Measurements from ENCODE around the gene TCHP.
"Not testable (repeated sequence)": the region's sequence is repeated elsewhere in the genome, so short reads cannot be mapped to it uniquely, and the experiment has no call there.

The TCHP gene

GRCh38 chr12:109910254-109910968, 10.3 kb downstream of the TCHP start:
- DNase-seq (ENCODE audit: low read depth in 2 of 2): no peak

- DNase-seq (ENCODE audit: low read depth in 2 of 2): no peak
Observed at GRCh38 chr12:109910969-109911348, 10.9 kb downstream of the TCHP start.

- DNase-seq (ENCODE audit: low read depth in 2 of 2): no peak
Observed at GRCh38 chr12:109912855-109913321, 12.8 kb downstream of the TCHP start.

GRCh38 chr12:109914461-109914860, 14.4 kb downstream of the TCHP start:
- no peak for DNase-seq (ENCODE audit: low read depth in 2 of 2)

GRCh38 chr12:109915171-109916040, 15.3 kb downstream of the TCHP start:
- no peak for DNase-seq (ENCODE audit: low read depth in 2 of 2)

- DNase-seq (ENCODE audit: low read depth in 2 of 2): no peak
Observed at GRCh38 chr12:109916045-109916444, 16.0 kb downstream of the TCHP start.

- DNase-seq (ENCODE audit: low read depth in 2 of 2): no peak
Observed at GRCh38 chr12:109919456-109919855, 19.4 kb downstream of the TCHP start.

GRCh38 chr12:109920261-109920780, 20.2 kb downstream of the TCHP start:
- no peak for DNase-seq (ENCODE audit: low read depth in 2 of 2)

GRCh38 chr12:109921982-109922381, 21.9 kb downstream of the TCHP start:
- no peak for DNase-seq (ENCODE audit: low read depth in 2 of 2)

- no peak for DNase-seq (ENCODE audit: low read depth in 2 of 2)
Observed at GRCh38 chr12:109923038-109923437, 23.0 kb downstream of the TCHP start.

- DNase-seq (ENCODE audit: low read depth in 2 of 2): no peak
Observed at GRCh38 chr12:109923481-109924245, 23.6 kb downstream of the TCHP start.

- DNase-seq (ENCODE audit: low read depth in 2 of 2): no peak
Observed at GRCh38 chr12:109925185-109925840, 25.2 kb downstream of the TCHP start.

- DNase-seq (ENCODE audit: low read depth in 2 of 2): no peak
Observed at GRCh38 chr12:109926016-109926415, 25.9 kb downstream of the TCHP start.

- no peak for DNase-seq (ENCODE audit: low read depth in 2 of 2)
Observed at GRCh38 chr12:109926488-109927210, 26.6 kb downstream of the TCHP start.

GRCh38 chr12:109927622-109928021, 27.5 kb downstream of the TCHP start:
- peak in 1 of 2 donors; percentile 9 for DNase-seq (ENCODE audit: low read depth in 2 of 2)

- no peak for DNase-seq (ENCODE audit: low read depth in 2 of 2)
Observed at GRCh38 chr12:109928058-109928656, 28.1 kb downstream of the TCHP start.

GRCh38 chr12:109929326-109929725, 29.3 kb downstream of the TCHP start:
- DNase-seq (ENCODE audit: low read depth in 2 of 2): not testable (repeated sequence)

GRCh38 chr12:109930028-109930800, 30.1 kb downstream of the TCHP start:
- no peak for DNase-seq (ENCODE audit: low read depth in 2 of 2)

GRCh38 chr12:109931143-109931542, 31.1 kb downstream of the TCHP start:
- DNase-seq (ENCODE audit: low read depth in 2 of 2): no peak

Measured in stimulated activated CD8-positive, alpha-beta memory T cell treated with anti-CD3 and anti-CD28 coated beads, Interleukin-15, amount 100 ng/mL, for 48 hours (primary cell).